K562 (cell line): ENCODE data around the gene WDR27. TPM values are rescaled to one million over a fixed set of nuclear protein-coding genes. Genes with fewer than 3 reads are reported as not detected.

Experiments used
- ARID4B ChIP-seq: sonication (generic); formaldehyde crosslinking; IDR thresholded peaks from 2 replicates; pipeline ENCODE4 v1.8.0; 2022; ENCODE audit warnings: mild to moderate bottlenecking, missing genetic modification reagents
- CHCHD3 ChIP-seq: fragments of 250-450 bp; sonication (Bioruptor Pico); IDR thresholded peaks from 2 replicates; pipeline ENCODE4 v2.1.2; 2022; ENCODE audit warnings: mild to moderate bottlenecking
- DLX4 ChIP-seq: fragments of 250-450 bp; sonication (Bioruptor Pico); IDR thresholded peaks from 2 replicates; pipeline ENCODE4 v1.6.1; 2021; ENCODE audit warnings: mild to moderate bottlenecking
- FOXJ3 ChIP-seq: sonication (generic); formaldehyde crosslinking; IDR thresholded peaks from 2 replicates; pipeline ENCODE4 v1.4.0; 2020; ENCODE audit warnings: mild to moderate bottlenecking, missing genetic modification reagents
- FOXK1 ChIP-seq: sonication (generic); formaldehyde crosslinking; IDR thresholded peaks from 2 replicates; pipeline ENCODE4 v1.8.0; 2022; ENCODE audit warnings: missing genetic modification reagents, mild to moderate bottlenecking, borderline replicate concordance
- HCFC1 ChIP-seq: IDR thresholded peaks from 2 replicates; pipeline ENCODE4 v1.6.1; 2012; ENCODE audit warnings: low read depth, low read length, improper control_type of control experiment
- HSF4 ChIP-seq: fragments of 250-450 bp; sonication (Bioruptor Pico); IDR thresholded peaks from 2 replicates; pipeline ENCODE4 v2.1.2; 2022; ENCODE audit warnings: mild to moderate bottlenecking, moderate library complexity, borderline replicate concordance
- PHB2 ChIP-seq: fragments of 450-650 bp; IDR thresholded peaks from 2 replicates; pipeline ENCODE4 v1.6.1; 2017; ENCODE audit warnings: low read depth
- SIX5 ChIP-seq, 2 experiments: IDR thresholded peaks; 2 replicates each; pipeline ENCODE4 v1.6.1; 2011; ENCODE audit warnings: low read length in 2 of 2, borderline replicate concordance in 1 of 2, low read depth in 1 of 2, mild to moderate bottlenecking in 1 of 2, moderate library complexity in 1 of 2; ENCODE audit not compliant: insufficient read depth in 1 of 2
- SRSF7 ChIP-seq: fragments of 200-400 bp; formaldehyde crosslinking; optimal IDR thresholded peaks from 2 replicates; pipeline ENCODE3; 2017; ENCODE audit warnings: mild to moderate bottlenecking, low read depth, low read length
- TBL1XR1 ChIP-seq, 2 experiments: IDR thresholded peaks; 2 replicates each; pipeline ENCODE4 v1.6.1; 2012; ENCODE audit warnings: improper control_type of control experiment in 2 of 2, low read length in 2 of 2, mild to moderate bottlenecking in 1 of 2
- TCF7L2 ChIP-seq: fragments of 150-350 bp; IDR thresholded peaks from 2 replicates; pipeline ENCODE4 v1.6.1; 2016; ENCODE audit warnings: low read depth, mild to moderate bottlenecking, low read length, moderate library complexity
- TEAD1 ChIP-seq, 2 experiments: fragments of 450-650 bp in 1 of 2; sonication (generic) in 1 of 2; formaldehyde crosslinking; IDR thresholded peaks; 2 replicates each; pipeline versions ENCODE4 v1.4.0 to v1.8.0; 2020 to 2022; ENCODE audit warnings: mild to moderate bottlenecking in 2 of 2, missing genetic modification reagents in 1 of 2
- TRIM28 ChIP-seq: fragments of 450-650 bp; IDR thresholded peaks from 2 replicates; pipeline ENCODE4 v1.6.1; 2017
- XRCC4 ChIP-seq: IDR thresholded peaks from one replicate; pipeline ENCODE4 v1.6.1; 2011; ENCODE audit not compliant: insufficient read depth, insufficient read length; ENCODE audit errors: extremely low read depth
- YY1 ChIP-seq, 3 experiments: IDR thresholded peaks; 2 replicates each; pipeline ENCODE4 v1.6.1; 2011; ENCODE audit warnings: low read length in 2 of 3, mild to moderate bottlenecking in 2 of 3, moderate library complexity in 2 of 3, borderline replicate concordance in 1 of 3, control low read depth in 1 of 3, low read depth in 1 of 3; ENCODE audit not compliant: insufficient read depth in 3 of 3, insufficient replicate concordance in 2 of 3, control insufficient read depth in 1 of 3, insufficient read length in 1 of 3; ENCODE audit errors: extremely low read depth in 1 of 3
- ZEB2 ChIP-seq: fragments of 450-650 bp; IDR thresholded peaks from 2 replicates; pipeline ENCODE4 v1.6.1; 2016
- ZFP30 ChIP-seq: fragments of 250-450 bp; sonication (Bioruptor Pico); IDR thresholded peaks from 2 replicates; pipeline ENCODE4 v1.8.0; 2022; ENCODE audit warnings: moderate library complexity, mild to moderate bottlenecking, inconsistent platforms, borderline replicate concordance
- ZNF232 ChIP-seq: sonication (generic); formaldehyde crosslinking; IDR thresholded peaks from 2 replicates; pipeline ENCODE4 v1.8.0; 2022; ENCODE audit warnings: mild to moderate bottlenecking, missing genetic modification reagents
- ZNF589 ChIP-seq: fragments of 200-800 bp; sonication (Bioruptor generic); IDR thresholded peaks from 2 replicates; pipeline ENCODE4 v1.6.1; 2016; ENCODE audit warnings: low read depth, missing genetic modification characterization, missing compliant biosample characterization
- ZNF695 ChIP-seq: fragments of 450-650 bp; formaldehyde crosslinking; IDR thresholded peaks from 2 replicates; pipeline ENCODE4 v1.4.0; 2020; ENCODE audit warnings: mild to moderate bottlenecking, moderate library complexity
- ZNF707 ChIP-seq: fragments of 250-450 bp; sonication (Bioruptor Pico); conservative IDR thresholded peaks from 2 replicates; pipeline ENCODE4 v1.8.0; 2022; ENCODE audit warnings: inconsistent platforms, mild to moderate bottlenecking, moderate library complexity
- ZNF764 ChIP-seq: fragments of 250-450 bp; sonication (Bioruptor Pico); IDR thresholded peaks from 2 replicates; pipeline ENCODE4 v1.4.0; 2020; ENCODE audit warnings: low read depth, mild to moderate bottlenecking, moderate library complexity
- polyA plus RNA-seq, 8 experiments: library from polyadenylated mRNA; depleted of rRNA in 4 of 8; stranded (reverse) in 5 of 8; unstranded in 3 of 8; fragments of >200 nt; fragmentation: Nextera tagmentation in 2 of 8; fragmentation: Illumina TruSeq in 1 of 8; extraction: Ambion mirVana in 2 of 8; extraction: Trizol in 1 of 8; gene quantifications; 2 replicates each; pipeline versions ENCODE4 v1.2.1 to v1.2.3, GENCODE V29; 2011 to 2014; ENCODE audit warnings: inconsistent platforms in 1 of 8, missing spikeins in 1 of 8
- total RNA-seq, 7 experiments: library from RNA; depleted of rRNA in 6 of 7; stranded (reverse); fragments of >200 nt in 6 of 7; fragmentation: Illumina TruSeq in 2 of 7; extraction: Trizol in 2 of 7; gene quantifications; 2 replicates each; pipeline versions ENCODE4 v1.2.1 to v1.2.3, GENCODE V29; 2011 to 2021; ENCODE audit warnings: low replicate concordance in 1 of 7

Gene WDR27
- total and polyA plus RNA-seq, 9 of the 15 experiments (the other 6 are each of a cell fraction or from before 2014, with no cell fraction given): 4.3 to 77.2 (median 22.7) TPM

GRCh38 chr6:169454204-169454871 lies 247.5 kb downstream of the WDR27 start (continued):
- TF ChIP-seq SRSF7 (no peak), ZNF707 (CRISPR knock-in tag) (no peak), TEAD1 (CRISPR knock-in tag; IDR thresholded peaks at IDR 0.05) (peak in 1 of 2 experiments; percentile 66; a peak in 2 of 4 replicates), TCF7L2 (no peak), HSF4 (CRISPR knock-in tag) (no peak), PHB2 (no peak), ZNF764 (no peak), FOXJ3 (no peak), DLX4 (CRISPR knock-in tag) (no peak), XRCC4 (no peak), ZFP30 (CRISPR knock-in tag) (no peak), ZNF695 (CRISPR knock-in tag) (no peak), HCFC1 (no peak), ZEB2 (no peak), CHCHD3 (CRISPR knock-in tag) (no peak), TRIM28 (no peak), ZNF232 (CRISPR knock-in tag) (no peak), ARID4B (no peak), ZNF589 (CRISPR knock-in tag) (no peak), YY1 (IDR thresholded peaks at IDR 0.05; ENCODE audit: borderline replicate concordance in 1 of 3, control insufficient read depth in 1 of 3, extremely low read depth in 1 of 3, insufficient read depth in 3 of 3, insufficient read length in 1 of 3, insufficient replicate concordance in 2 of 3, low read depth in 1 of 3, low read length in 2 of 3) (no peak), TBL1XR1 (IDR thresholded peaks at IDR 0.05; ENCODE audit: low read length in 2 of 2) (no peak; a peak in 1 of 4 replicates), SIX5 (IDR thresholded peaks at IDR 0.05; ENCODE audit: borderline replicate concordance in 1 of 2, insufficient read depth in 1 of 2, low read depth in 1 of 2, low read length in 2 of 2) (no peak), FOXK1 (no peak)
